Measurements from ENCODE around the gene B4GALNT3.

Gene B4GALNT3

GRCh38 chr12:546920-547845, 87.4 kb downstream of the B4GALNT3 start:
- Histone ChIP-seq H3K9me2 (ENCODE audit: low read depth, low read length) (no peaks in the 10 kb centered on the region), H3K9me3 (ENCODE audit: low read length) (no peaks in the 10 kb centered on the region), H3K36me3 (ENCODE audit: insufficient read depth, low read length) (no peaks in the 10 kb centered on the region), H3K27ac (ENCODE audit: low read depth, low read length, poor library complexity, severe bottlenecking) (no peak overlapping the region), H3K9ac (ENCODE audit: low read length) (no peak overlapping the region), H4K20me1 (ENCODE audit: insufficient read depth, low read length) (no peaks in the 10 kb centered on the region), H3K4me3 (ENCODE audit: low read depth, low read length, poor library complexity, severe bottlenecking) (no peak overlapping the region), H2AFZ (ENCODE audit: low read length) (no peak overlapping the region), H3K4me1 (ENCODE audit: insufficient read depth, low read length, severe bottlenecking) (peaks cover 12% of the 10 kb centered on the region), H3K79me2 (ENCODE audit: insufficient read depth, low read length) (no peaks in the 10 kb centered on the region), H3K4me2 (ENCODE audit: low read length) (peak overlapping the region; percentile 27), H3K27me3 (ENCODE audit: insufficient read depth, low read length) (peaks cover 8% of the 10 kb centered on the region), H3F3A (ENCODE audit: insufficient read depth, low read length) (no peaks in the 10 kb centered on the region)
- TF ChIP-seq CTCF (IDR thresholded peaks at IDR 0.05; ENCODE audit: low read length) (peak; percentile 100), EZH2 (IDR thresholded peaks at IDR 0.05; ENCODE audit: borderline replicate concordance, low read length) (no peak)

- Histone ChIP-seq H3F3A (ENCODE audit: insufficient read depth, low read length) (no peaks in the 10 kb centered on the region), H3K4me1 (ENCODE audit: insufficient read depth, low read length, severe bottlenecking) (peaks cover 12% of the 10 kb centered on the region), H3K9me3 (ENCODE audit: low read length) (no peaks in the 10 kb centered on the region), H2AFZ (ENCODE audit: low read length) (no peak overlapping the region), H3K4me3 (ENCODE audit: low read depth, low read length, poor library complexity, severe bottlenecking) (no peak overlapping the region), H3K27me3 (ENCODE audit: insufficient read depth, low read length) (peaks cover 12% of the 10 kb centered on the region), H3K4me2 (ENCODE audit: low read length) (no peak overlapping the region), H3K9ac (ENCODE audit: low read length) (no peak overlapping the region), H3K9me2 (ENCODE audit: low read depth, low read length) (no peaks in the 10 kb centered on the region), H4K20me1 (ENCODE audit: insufficient read depth, low read length) (no peaks in the 10 kb centered on the region), H3K36me3 (ENCODE audit: insufficient read depth, low read length) (no peaks in the 10 kb centered on the region), H3K79me2 (ENCODE audit: insufficient read depth, low read length) (no peaks in the 10 kb centered on the region), H3K27ac (ENCODE audit: low read depth, low read length, poor library complexity, severe bottlenecking) (no peak overlapping the region)
- TF ChIP-seq CTCF (IDR thresholded peaks at IDR 0.05; ENCODE audit: low read length) = no peak
- TF ChIP-seq EZH2 (IDR thresholded peaks at IDR 0.05; ENCODE audit: borderline replicate concordance, low read length) = no peak
These were observed 88.2 kb downstream of the B4GALNT3 start for GRCh38 chr12:547883-548470.

DNA sequence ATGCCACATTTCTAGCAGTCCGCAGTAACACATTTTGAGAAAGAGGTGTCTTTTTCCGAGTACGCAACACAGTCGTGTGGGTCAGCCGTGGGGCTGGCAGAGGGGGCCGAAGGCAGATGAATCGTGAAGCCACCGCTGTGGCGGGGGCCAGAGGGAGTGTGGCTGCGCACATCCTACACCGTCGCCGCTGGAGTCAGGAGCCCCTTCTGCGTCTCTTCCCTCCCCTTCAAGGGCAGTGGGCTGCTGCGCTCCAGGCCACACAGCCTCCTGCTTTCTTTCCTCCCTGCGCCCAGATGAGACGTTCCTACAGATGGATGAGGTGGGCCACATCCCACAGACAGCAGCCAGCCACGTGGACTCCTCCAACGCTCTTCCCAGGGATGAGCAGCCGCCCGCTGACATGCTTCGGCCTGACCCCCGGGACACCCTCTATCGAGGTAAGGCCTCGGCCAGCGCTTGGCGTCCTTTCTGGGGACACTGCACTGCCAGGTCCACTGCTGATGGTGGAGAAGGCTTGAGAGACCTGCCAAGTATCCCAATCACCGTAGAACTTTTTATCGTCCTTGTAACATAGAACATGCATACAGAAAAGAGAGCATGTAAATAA, 89.8 kb downstream of the B4GALNT3 start:
- Histone ChIP-seq H3K27ac (ENCODE audit: low read depth, low read length, poor library complexity, severe bottlenecking) (no peak overlapping the region), H3K9ac (ENCODE audit: low read length) (no peak overlapping the region), H3K4me1 (ENCODE audit: insufficient read depth, low read length, severe bottlenecking) (peaks cover 12% of the 10 kb centered on the region), H4K20me1 (ENCODE audit: insufficient read depth, low read length) (no peaks in the 10 kb centered on the region), H3K4me3 (ENCODE audit: low read depth, low read length, poor library complexity, severe bottlenecking) (no peak overlapping the region), H3K79me2 (ENCODE audit: insufficient read depth, low read length) (no peaks in the 10 kb centered on the region), H3F3A (ENCODE audit: insufficient read depth, low read length) (no peaks in the 10 kb centered on the region), H3K9me2 (ENCODE audit: low read depth, low read length) (no peaks in the 10 kb centered on the region), H3K27me3 (ENCODE audit: insufficient read depth, low read length) (peaks cover 11% of the 10 kb centered on the region; the same call in 1 of the 2 replicates), H3K36me3 (ENCODE audit: insufficient read depth, low read length) (no peaks in the 10 kb centered on the region), H2AFZ (ENCODE audit: low read length) (no peak overlapping the region), H3K9me3 (ENCODE audit: low read length) (no peaks in the 10 kb centered on the region), H3K4me2 (ENCODE audit: low read length) (no peak overlapping the region)
- TF ChIP-seq EZH2 (IDR thresholded peaks at IDR 0.05; ENCODE audit: borderline replicate concordance, low read length) (no peak), CTCF (IDR thresholded peaks at IDR 0.05; ENCODE audit: low read length) (no peak)

All from OCI-LY1 (cell line).